GM12891 (cell line): ENCODE measurements around the gene AAR2.

Experiments
- POLR2A ChIP-seq: IDR thresholded peaks from 2 replicates; pipeline ENCODE4 v1.6.1; 2011; ENCODE audit warnings: low read depth, low read length, control low read depth
- POLR2AphosphoS5 ChIP-seq: IDR thresholded peaks from 2 replicates; pipeline ENCODE4 v1.6.1; 2011; ENCODE audit warnings: low read depth, low read length, control low read depth

GRCh38 chr20:36272547-36273220 lies 36.4 kb downstream of the AAR2 start:
- TF ChIP-seq POLR2AphosphoS5 = no peak
- no peak for TF ChIP-seq POLR2A
